Measurements from ENCODE around the gene ATP8B4. TPM values are rescaled to one million over a fixed set of nuclear protein-coding genes. Genes with fewer than 3 reads are reported as not detected.

ATP8B4 gene
- total RNA-seq, 1 donor from 2014 or later, result not detected

GRCh38 chr15:50024281-50024680 lies 94.8 kb downstream of the ATP8B4 start:
- no peaks in the 10 kb centered on the region for H3K4me1 Mint-ChIP-seq
- H3K4me3 Mint-ChIP-seq, result no peak overlapping the region
- no peaks in the 10 kb centered on the region for H3K36me3 Mint-ChIP-seq (ENCODE audit: low read depth)
- no peak overlapping the region for H3K27ac Mint-ChIP-seq (ENCODE audit: unreplicated experiment)
- DNase-seq (ENCODE audit: low read depth, low spot score), result no peak
- peaks cover 5% of the 10 kb centered on the region for H3K27me3 Mint-ChIP-seq (ENCODE audit: low read depth)
- no peaks in the 10 kb centered on the region for H3K9me3 Mint-ChIP-seq
- no peak for TF ChIP-seq CTCF (conservative IDR thresholded peaks at IDR 0.05)

- H3K27ac Mint-ChIP-seq (ENCODE audit: unreplicated experiment), result no peak overlapping the region
- no peaks in the 10 kb centered on the region for H3K4me1 Mint-ChIP-seq
- H3K27me3 Mint-ChIP-seq (ENCODE audit: low read depth), result no peaks in the 10 kb centered on the region
- no peak for DNase-seq (ENCODE audit: low read depth, low spot score)
- no peaks in the 10 kb centered on the region for H3K9me3 Mint-ChIP-seq
- no peak overlapping the region for H3K4me3 Mint-ChIP-seq
- no peaks in the 10 kb centered on the region for H3K36me3 Mint-ChIP-seq (ENCODE audit: low read depth)
- no peak for TF ChIP-seq CTCF (conservative IDR thresholded peaks at IDR 0.05)
Observed at GRCh38 chr15:50018491-50018890, 100.5 kb downstream of the ATP8B4 start.

GRCh38 chr15:50017522-50017921 lies 101.5 kb downstream of the ATP8B4 start:
- Mint-ChIP-seq H3K27me3 (ENCODE audit: low read depth) (no peaks in the 10 kb centered on the region), H3K9me3 (no peaks in the 10 kb centered on the region), H3K4me1 (no peaks in the 10 kb centered on the region), H3K4me3 (no peak overlapping the region), H3K27ac (ENCODE audit: unreplicated experiment) (no peak overlapping the region), H3K36me3 (ENCODE audit: low read depth) (no peaks in the 10 kb centered on the region)
- no peak for TF ChIP-seq CTCF (conservative IDR thresholded peaks at IDR 0.05)
- no peak for DNase-seq (ENCODE audit: low read depth, low spot score)

- H3K4me3 Mint-ChIP-seq, result no peak overlapping the region
- no peaks in the 10 kb centered on the region for H3K36me3 Mint-ChIP-seq (ENCODE audit: low read depth)
- H3K27me3 Mint-ChIP-seq (ENCODE audit: low read depth), result no peaks in the 10 kb centered on the region
- no peaks in the 10 kb centered on the region for H3K4me1 Mint-ChIP-seq
- H3K27ac Mint-ChIP-seq (ENCODE audit: unreplicated experiment), result no peak overlapping the region
- DNase-seq (ENCODE audit: low read depth, low spot score), result no peak
- no peaks in the 10 kb centered on the region for H3K9me3 Mint-ChIP-seq
- TF ChIP-seq CTCF (conservative IDR thresholded peaks at IDR 0.05), result no peak
Observed at GRCh38 chr15:50016951-50017350, 102.1 kb downstream of the ATP8B4 start.

GRCh38 chr15:50012790-50013189 lies 106.2 kb downstream of the ATP8B4 start:
- DNase-seq (ENCODE audit: low read depth, low spot score), result no peak
- Mint-ChIP-seq H3K4me3 (no peak overlapping the region), H3K36me3 (ENCODE audit: low read depth) (no peaks in the 10 kb centered on the region), H3K27ac (ENCODE audit: unreplicated experiment) (no peak overlapping the region), H3K4me1 (no peaks in the 10 kb centered on the region), H3K27me3 (ENCODE audit: low read depth) (no peaks in the 10 kb centered on the region), H3K9me3 (no peaks in the 10 kb centered on the region)
- no peak for TF ChIP-seq CTCF (conservative IDR thresholded peaks at IDR 0.05)

DNA sequence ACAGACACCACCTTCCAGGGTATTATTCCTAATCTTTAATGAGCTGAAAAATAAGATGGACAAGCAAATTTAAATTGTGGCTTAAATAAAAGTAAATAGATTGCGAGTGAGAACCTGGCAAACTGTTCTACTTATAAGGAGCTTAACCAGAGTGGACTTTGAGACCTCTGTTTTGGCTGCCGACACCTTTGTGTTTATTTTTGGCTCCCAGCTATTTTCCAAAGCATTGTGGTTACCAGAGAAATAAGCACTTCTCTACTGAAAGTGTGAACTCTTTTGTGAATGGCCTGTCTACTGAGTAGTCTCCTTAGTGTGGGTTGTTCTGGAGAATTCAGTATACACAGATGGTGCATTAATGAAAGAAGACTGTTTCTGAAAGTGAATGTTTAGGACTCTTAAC lies 109.4 kb downstream of the ATP8B4 start:
- TF ChIP-seq CTCF (conservative IDR thresholded peaks at IDR 0.05), result no peak
- no peak overlapping the region for H3K4me3 Mint-ChIP-seq
- H3K27me3 Mint-ChIP-seq (ENCODE audit: low read depth), result no peaks in the 10 kb centered on the region
- no peaks in the 10 kb centered on the region for H3K36me3 Mint-ChIP-seq (ENCODE audit: low read depth)
- H3K9me3 Mint-ChIP-seq, result no peaks in the 10 kb centered on the region
- H3K27ac Mint-ChIP-seq (ENCODE audit: unreplicated experiment), result no peak overlapping the region
- no peaks in the 10 kb centered on the region for H3K4me1 Mint-ChIP-seq
- DNase-seq (ENCODE audit: low read depth, low spot score), result no peak

All from neural crest cell (in vitro differentiated cells).